A673 (cell line): Measurements from ENCODE around the gene EYS. TPM values are rescaled to one million over a fixed set of nuclear protein-coding genes. Genes with fewer than 3 reads are reported as not detected.

ENCODE experiments used
- BruUV-seq: library from RNA; stranded (reverse); fragments of 400-500 nt; replicated peaks from 2 replicates; lab custom pipeline; 2021; lab: Mats Ljungman, UMichigan
- CTCF ChIA-PET: fragments of 300-600 bp; sonication (Branson Sonifier 250); formaldehyde crosslinking; loops from one replicate; lab custom pipeline; 2022; ENCODE audit warnings: antibody characterized with exemption; lab: Charles Lee
- POLR2A ChIA-PET: fragments of 300-600 bp; sonication (Branson Sonifier 250); formaldehyde crosslinking; loops from one replicate; lab custom pipeline; 2022; ENCODE audit warnings: antibody characterized with exemption; ENCODE audit not compliant: low non-redundant PET; lab: Charles Lee
- DNase-seq: peaks from one replicate; pipeline ENCODE4 v3.0.0-alpha.2; 2015; ENCODE audit warnings: low spot score
- H3K27ac ChIP-seq: fragments of 200-600 bp; sonication (generic); 2 replicates; pipeline ENCODE4 v1.5.1; 2016; ENCODE audit warnings: mixed run types, low read depth, mild to moderate bottlenecking, mixed read lengths, antibody characterized with exemption, low read length; ENCODE audit not compliant: poor library complexity, severe bottlenecking
- H3K27me3 ChIP-seq: fragments of 200-600 bp; sonication (generic); replicated peaks from 2 replicates; pipeline ENCODE4 v1.6.1; 2017; ENCODE audit warnings: mixed run types, low read depth, mild to moderate bottlenecking, mixed read lengths, antibody characterized with exemption, low read length; ENCODE audit not compliant: insufficient read depth, poor library complexity
- H3K36me3 ChIP-seq: fragments of 200-600 bp; sonication (generic); 2 replicates; pipeline ENCODE4 v1.6.1; 2016; ENCODE audit warnings: mixed run types, mild to moderate bottlenecking, mixed read lengths, antibody characterized with exemption, low read length; ENCODE audit not compliant: insufficient read depth, poor library complexity, severe bottlenecking
- H3K4me1 ChIP-seq: fragments of 200-600 bp; sonication (generic); 2 replicates; pipeline ENCODE4 v1.6.1; 2017; ENCODE audit warnings: mixed run types, mild to moderate bottlenecking, mixed read lengths, antibody characterized with exemption, low read length; ENCODE audit not compliant: insufficient read depth, poor library complexity, severe bottlenecking
- H3K4me3 ChIP-seq: fragments of 200-600 bp; sonication (generic); 2 replicates; pipeline ENCODE4 v1.5.1; 2016; ENCODE audit warnings: low read depth, mixed run types, mild to moderate bottlenecking, mixed read lengths, low read length; ENCODE audit not compliant: poor library complexity, severe bottlenecking
- H3K9me3 ChIP-seq: fragments of 200-600 bp; sonication (generic); 2 replicates; pipeline ENCODE4 v1.6.1; 2016; ENCODE audit warnings: mixed run types, low read depth, mild to moderate bottlenecking, mixed read lengths, antibody characterized with exemption, low read length; ENCODE audit not compliant: poor library complexity, severe bottlenecking
- CTCF ChIP-seq: fragments of 300-800, 200-600 bp; sonication (generic); conservative IDR thresholded peaks from 2 replicates; pipeline ENCODE4 v1.5.1; 2017; ENCODE audit warnings: low read depth, mild to moderate bottlenecking, antibody characterized with exemption, low read length, moderate library complexity, mixed read lengths
- EZH2 ChIP-seq: fragments of 200-600 bp; sonication (generic); IDR thresholded peaks from 2 replicates; pipeline ENCODE4 v1.6.1; 2017; ENCODE audit warnings: borderline replicate concordance, low read depth, mild to moderate bottlenecking, mixed read lengths, antibody characterized with exemption, low read length; ENCODE audit not compliant: poor library complexity, severe bottlenecking
- intact Hi-C: fragments of 100-400 bp; cut with micrococcal nuclease; formaldehyde crosslinking; loops from one replicate; pipeline ENCODE4 v1.10.0; 2022; ENCODE audit not compliant: unreplicated experiment
- total RNA-seq: library from RNA; stranded (reverse); gene quantifications from 2 replicates; pipeline ENCODE4 v1.2.3, GENCODE V29; 2021

EYS gene
- total RNA-seq, 1 experiment from 2014 or later = 0.47 TPM

- H3K4me1 ChIP-seq = no peaks in the 10 kb centered on the region
- no TSS peak for BruUV-seq
- H3K27ac ChIP-seq = no peak overlapping the region
- no peak overlapping the region for H3K4me3 ChIP-seq
- DNase-seq = no peak
- no peaks in the 10 kb centered on the region for H3K27me3 ChIP-seq
- intact Hi-C loops = no loop called here
- no peak for TF ChIP-seq EZH2
- no peak for TF ChIP-seq CTCF
- POLR2A ChIA-PET = no interaction called here
- peaks cover 15% of the 10 kb centered on the region for H3K9me3 ChIP-seq
- no peaks in the 10 kb centered on the region for H3K36me3 ChIP-seq
- CTCF ChIA-PET = no interaction called here
Measured at GRCh38 chr6:65680232-65680631, 26.8 kb downstream of the EYS start.

- intact Hi-C loops = no loop called here
- DNase-seq = no peak
- Histone ChIP-seq H3K36me3 (no peaks in the 10 kb centered on the region), H3K4me1 (no peaks in the 10 kb centered on the region), H3K27me3 (no peaks in the 10 kb centered on the region), H3K4me3 (no peak overlapping the region), H3K27ac (no peak overlapping the region), H3K9me3 (peaks cover 3% of the 10 kb centered on the region)
- BruUV-seq = no TSS peak
- CTCF ChIA-PET = no interaction called here
- no peak for TF ChIP-seq EZH2
- POLR2A ChIA-PET = no interaction called here
Measured at GRCh38 chr6:65671922-65672321, 35.1 kb downstream of the EYS start.

- Histone ChIP-seq H3K4me1 (no peaks in the 10 kb centered on the region), H3K9me3 (peaks cover 8% of the 10 kb centered on the region), H3K27me3 (no peaks in the 10 kb centered on the region), H3K27ac (no peak overlapping the region), H3K36me3 (no peaks in the 10 kb centered on the region), H3K4me3 (no peak overlapping the region)
- intact Hi-C loops = no loop called here
- ChIA-PET POLR2A (no interaction called here), CTCF (no interaction called here)
- TF ChIP-seq EZH2 = no peak
- no peak for TF ChIP-seq CTCF
- BruUV-seq = no TSS peak
- DNase-seq = no peak
Measured at GRCh38 chr6:65667916-65668656, 38.9 kb downstream of the EYS start.

- Histone ChIP-seq H3K4me3 (no peak overlapping the region), H3K4me1 (no peaks in the 10 kb centered on the region), H3K27ac (no peak overlapping the region), H3K9me3 (no peaks in the 10 kb centered on the region), H3K27me3 (no peaks in the 10 kb centered on the region), H3K36me3 (no peaks in the 10 kb centered on the region)
- POLR2A ChIA-PET = no interaction called here
- no TSS peak for BruUV-seq
- CTCF ChIA-PET = no interaction called here
- intact Hi-C loops = no loop called here
- DNase-seq = no peak
- TF ChIP-seq CTCF (no peak), EZH2 (no peak)
Measured at GRCh38 chr6:65650086-65650485, 56.9 kb downstream of the EYS start.
